Keratinocyte (primary cell): ENCODE data around the gene TNRC18.

ENCODE experiments used
- EZH2 ChIP-seq: IDR thresholded peaks from one replicate; pipeline ENCODE4 v1.6.1; 2012; ENCODE audit warnings: inconsistent platforms, mild to moderate bottlenecking, low read length, moderate library complexity
- TF ChIP-seq, protein P1 (sequence below), 3 experiments: IDR thresholded peaks in 1 of 3; conservative IDR thresholded peaks in 1 of 3; optimal IDR thresholded peaks in 1 of 3; 2 replicates in 2 of 3; 3 replicates in 1 of 3; pipeline versions ENCODE3 to v1.5.1; 2011; ENCODE audit warnings: low read length in 3 of 3, mild to moderate bottlenecking in 3 of 3, moderate library complexity in 2 of 3, control low read depth in 1 of 3, inconsistent platforms in 1 of 3; ENCODE audit not compliant: insufficient read depth in 2 of 3; ENCODE audit errors: extremely low read depth in 1 of 3

DNA sequence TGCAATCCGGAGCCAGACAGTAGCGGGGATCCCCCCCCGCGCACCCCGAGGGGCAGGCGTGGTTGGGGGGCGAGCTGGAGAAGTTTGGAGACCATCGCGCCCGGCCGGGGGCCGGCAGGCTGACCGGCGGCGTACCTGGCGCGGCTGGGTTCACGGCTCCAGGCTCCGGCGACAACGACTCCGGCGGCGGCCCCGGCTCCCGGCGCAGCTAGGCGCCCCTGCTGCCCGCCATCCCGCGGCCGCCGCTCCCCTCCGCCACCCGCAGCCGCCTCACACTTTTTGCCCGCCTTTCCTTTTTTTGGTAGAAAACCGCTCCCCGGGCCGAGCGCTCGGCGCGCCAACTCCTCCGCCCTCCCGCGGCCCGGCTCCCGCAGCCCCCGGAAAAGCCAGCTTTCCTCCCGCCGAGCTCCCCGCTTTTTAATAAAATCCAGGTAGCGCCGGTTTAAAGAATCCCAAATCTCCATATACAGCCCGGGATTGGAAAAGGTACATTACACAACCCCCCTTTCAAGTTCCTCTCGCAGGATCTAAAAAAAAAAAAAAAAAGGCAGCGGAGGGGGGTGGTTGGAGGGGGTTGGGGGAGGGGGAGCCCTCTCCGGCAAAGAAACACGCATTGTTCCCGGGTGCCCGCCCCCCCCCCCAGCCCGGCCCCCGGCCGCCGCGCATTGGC lies at the start of gene TNRC18:
- TF ChIP-seq, protein P1, sequence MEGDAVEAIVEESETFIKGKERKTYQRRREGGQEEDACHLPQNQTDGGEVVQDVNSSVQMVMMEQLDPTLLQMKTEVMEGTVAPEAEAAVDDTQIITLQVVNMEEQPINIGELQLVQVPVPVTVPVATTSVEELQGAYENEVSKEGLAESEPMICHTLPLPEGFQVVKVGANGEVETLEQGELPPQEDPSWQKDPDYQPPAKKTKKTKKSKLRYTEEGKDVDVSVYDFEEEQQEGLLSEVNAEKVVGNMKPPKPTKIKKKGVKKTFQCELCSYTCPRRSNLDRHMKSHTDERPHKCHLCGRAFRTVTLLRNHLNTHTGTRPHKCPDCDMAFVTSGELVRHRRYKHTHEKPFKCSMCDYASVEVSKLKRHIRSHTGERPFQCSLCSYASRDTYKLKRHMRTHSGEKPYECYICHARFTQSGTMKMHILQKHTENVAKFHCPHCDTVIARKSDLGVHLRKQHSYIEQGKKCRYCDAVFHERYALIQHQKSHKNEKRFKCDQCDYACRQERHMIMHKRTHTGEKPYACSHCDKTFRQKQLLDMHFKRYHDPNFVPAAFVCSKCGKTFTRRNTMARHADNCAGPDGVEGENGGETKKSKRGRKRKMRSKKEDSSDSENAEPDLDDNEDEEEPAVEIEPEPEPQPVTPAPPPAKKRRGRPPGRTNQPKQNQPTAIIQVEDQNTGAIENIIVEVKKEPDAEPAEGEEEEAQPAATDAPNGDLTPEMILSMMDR (optimal IDR thresholded peaks at IDR 0.05 in 1 of 3, IDR thresholded peaks at IDR 0.05 in 1 of 3, conservative IDR thresholded peaks at IDR 0.05 in 1 of 3; ENCODE audit: extremely low read depth in 1 of 3, insufficient read depth in 2 of 3, low read length in 3 of 3): no peak
- no peak for TF ChIP-seq EZH2
